Keratinocyte (primary cell): ENCODE measurements around the gene NEXN. TPM values are rescaled to one million over a fixed set of nuclear protein-coding genes. Genes with fewer than 3 reads are reported as not detected.
"Not testable (repeated sequence)": the region's sequence is repeated elsewhere in the genome, so short reads cannot be mapped to it uniquely, and the experiment has no call there.

ENCODE experiments used
- DNase-seq: peaks from one replicate; pipeline ENCODE4 v3.0.0-alpha.2; 2011; ENCODE audit warnings: low read depth, missing footprints, low spot score
- FAIRE-seq: peaks from 2 replicates; lab custom pipeline; 2011; peaks lifted over from hg19 to GRCh38; lab: Jason Lieb, UNC
- H2AFZ ChIP-seq: 2 replicates; pipeline ENCODE4 v1.6.0; 2012; ENCODE audit warnings: low read length, control low read depth, inconsistent platforms; ENCODE audit not compliant: control insufficient read depth
- H3K27ac ChIP-seq: 2 replicates; pipeline ENCODE4 v1.5.1; 2011; ENCODE audit warnings: low read length; ENCODE audit not compliant: control insufficient read depth, insufficient read depth
- H3K27me3 ChIP-seq: 3 replicates; pipeline ENCODE4 v1.6.0; 2011; ENCODE audit warnings: low read length; ENCODE audit not compliant: control insufficient read depth, insufficient read depth; ENCODE audit errors: extremely low read depth
- H3K36me3 ChIP-seq, 2 experiments: 2 replicates in 1 of 2; 3 replicates in 1 of 2; pipeline ENCODE4 v1.5.1; 2011; ENCODE audit warnings: low read length in 2 of 2, mild to moderate bottlenecking in 1 of 2; ENCODE audit not compliant: control insufficient read depth in 2 of 2, insufficient read depth in 2 of 2; ENCODE audit errors: extremely low read depth in 1 of 2
- H3K4me1 ChIP-seq: 3 replicates; pipeline ENCODE4 v1.5.1; 2011; ENCODE audit warnings: low read length; ENCODE audit not compliant: control insufficient read depth, insufficient read depth; ENCODE audit errors: extremely low read depth
- H3K4me2 ChIP-seq: 3 replicates; pipeline ENCODE4 v1.6.0; 2011; ENCODE audit warnings: low read depth, low read length; ENCODE audit not compliant: control insufficient read depth, insufficient read depth; ENCODE audit errors: extremely low read depth
- H3K4me3 ChIP-seq, 3 experiments: fragments of 200-600 bp in 1 of 3; sonication (generic) in 1 of 3; 2 replicates in 2 of 3; 3 replicates in 1 of 3; pipeline ENCODE4 v1.5.1; 2011 to 2016; ENCODE audit warnings: low read length in 3 of 3, mild to moderate bottlenecking in 3 of 3, control low read depth in 2 of 3, inconsistent platforms in 1 of 3, low read depth in 1 of 3, mixed read lengths in 1 of 3, mixed run types in 1 of 3, moderate library complexity in 1 of 3; ENCODE audit not compliant: control insufficient read depth in 2 of 3, insufficient read depth in 2 of 3; ENCODE audit errors: extremely low read depth in 1 of 3
- H3K79me2 ChIP-seq: 2 replicates; pipeline ENCODE4 v1.6.0; 2012; ENCODE audit warnings: low read length; ENCODE audit not compliant: control insufficient read depth, insufficient read depth
- H3K9ac ChIP-seq: 3 replicates; pipeline ENCODE4 v1.6.0; 2011; ENCODE audit warnings: low read length; ENCODE audit not compliant: control insufficient read depth, insufficient read depth; ENCODE audit errors: extremely low read depth
- H3K9me1 ChIP-seq: 3 replicates; pipeline ENCODE4 v1.6.0; 2011; ENCODE audit warnings: low read length; ENCODE audit not compliant: control insufficient read depth, insufficient read depth; ENCODE audit errors: extremely low read depth
- H3K9me3 ChIP-seq: 2 replicates; pipeline ENCODE4 v1.5.1; 2012; ENCODE audit warnings: low read depth, low read length; ENCODE audit not compliant: control insufficient read depth
- H4K20me1 ChIP-seq: 3 replicates; pipeline ENCODE4 v1.6.0; 2011; ENCODE audit warnings: low read length; ENCODE audit not compliant: control insufficient read depth, insufficient read depth; ENCODE audit errors: extremely low read depth
- CTCF ChIP-seq, 3 experiments: IDR thresholded peaks in 1 of 3; conservative IDR thresholded peaks in 1 of 3; optimal IDR thresholded peaks in 1 of 3; 2 replicates in 2 of 3; 3 replicates in 1 of 3; pipeline versions ENCODE3 to v1.5.1; 2011; ENCODE audit warnings: low read length in 3 of 3, mild to moderate bottlenecking in 3 of 3, moderate library complexity in 2 of 3, control low read depth in 1 of 3, inconsistent platforms in 1 of 3; ENCODE audit not compliant: insufficient read depth in 2 of 3; ENCODE audit errors: extremely low read depth in 1 of 3
- EZH2 ChIP-seq: IDR thresholded peaks from one replicate; pipeline ENCODE4 v1.6.1; 2012; ENCODE audit warnings: inconsistent platforms, mild to moderate bottlenecking, low read length, moderate library complexity
- dilution Hi-C: fragments of 300-500 bp; cut with MboI; formaldehyde crosslinking; loops from one replicate; pipeline ENCODE4 v1.7.0; 2020; ENCODE audit warnings: low sequenced_read_pairs; ENCODE audit not compliant: extremely low pct_ligation_motif_present
- polyA plus RNA-seq, 5 experiments: library from polyadenylated mRNA; depleted of rRNA in 3 of 5; stranded (reverse) in 3 of 5; stranded (forward) in 1 of 5; unstranded in 1 of 5; fragments of >200 nt; gene quantifications; 1 replicate in 1 of 5; 2 replicates in 3 of 5; 3 replicates in 1 of 5; pipeline versions ENCODE4 v1.2.1 to v1.2.3, GENCODE V29; 2011 to 2012; ENCODE audit warnings: missing spikeins in 2 of 5, low read depth in 1 of 5, low replicate concordance in 1 of 5

NEXN gene
- polyA plus RNA-seq, 1 donor (not counting 4 experiments of a cell fraction or from before 2014, with no cell fraction given) = 2.3 TPM

- Histone ChIP-seq H3K27me3 (no peaks in the 10 kb centered on the region), H3K9ac (peak overlapping the region; percentile 100), H3K9me3 (no peaks in the 10 kb centered on the region), H3K4me1 (peaks cover 20% of the 10 kb centered on the region), H3K9me1 (peaks cover 2% of the 10 kb centered on the region), H3K79me2 (peaks cover 82% of the 10 kb centered on the region), H4K20me1 (peaks cover 34% of the 10 kb centered on the region), H2AFZ (peak overlapping the region; percentile 70), H3K4me3 (peak overlapping the region; percentile 55 to 93 (median 90)), H3K27ac (peak overlapping the region; percentile 100), H3K36me3 (peaks cover 4 to 8% of the 10 kb centered on the region in 2 experiments), H3K4me2 (peak overlapping the region; percentile 90)
- DNase-seq (peak; percentile 42), FAIRE-seq (peak; percentile 65)
- no peak for TF ChIP-seq CTCF (optimal IDR thresholded peaks at IDR 0.05 in 1 of 3, IDR thresholded peaks at IDR 0.05 in 1 of 3, conservative IDR thresholded peaks at IDR 0.05 in 1 of 3; ENCODE audit: extremely low read depth in 1 of 3, insufficient read depth in 2 of 3, low read length in 3 of 3)
- no peak for TF ChIP-seq EZH2
- dilution Hi-C loops = no loop called here
These were observed 90.0 kb downstream of the NEXN start for GRCh38 chr1:77978293-77978968.

- FAIRE-seq = peak; percentile 79
- peak; percentile 88 for DNase-seq
- Histone ChIP-seq H3K27ac (peak within 1 kb of the TSS; percentile 100), H3K9me1 (peaks cover 2% of the 10 kb centered on the region), H3K4me1 (peaks cover 20% of the 10 kb centered on the region), H3K27me3 (no peaks in the 10 kb centered on the region), H3K4me3 (peak within 1 kb of the TSS; percentile 55 to 93 (median 90)), H2AFZ (peak within 1 kb of the TSS; percentile 98), H3K36me3 (peaks cover 4 to 8% of the 10 kb centered on the region in 2 experiments), H4K20me1 (peaks cover 28% of the 10 kb centered on the region), H3K9ac (peak within 1 kb of the TSS; percentile 100), H3K9me3 (no peaks in the 10 kb centered on the region), H3K79me2 (peaks cover 76% of the 10 kb centered on the region), H3K4me2 (peak within 1 kb of the TSS; percentile 90)
- TF ChIP-seq CTCF (optimal IDR thresholded peaks at IDR 0.05 in 1 of 3, IDR thresholded peaks at IDR 0.05 in 1 of 3, conservative IDR thresholded peaks at IDR 0.05 in 1 of 3; ENCODE audit: extremely low read depth in 1 of 3, insufficient read depth in 2 of 3, low read length in 3 of 3) (peak; percentile 69 to 85 (median 83)), EZH2 (no peak)
- dilution Hi-C loops = no loop called here
These were observed 90.8 kb downstream of the NEXN start, which contains the start of gene FUBP1 for GRCh38 chr1:77978969-77979876. TSS of gene FUBP1 (minus strand) at chr1:77979072. CDS start at chr1:77979004, 68 bp downstream.

- dilution Hi-C loops, FAIRE-seq, H2AFZ ChIP-seq: not testable (repeated sequence)
These were observed 95.0 kb downstream of the NEXN start for GRCh38 chr1:77983352-77983996.

More at GRCh38 chr1:77983352-77983996, 95.0 kb downstream of the NEXN start:
- H4K20me1 ChIP-seq, H3K9me1 ChIP-seq, H3K4me3 ChIP-seq, H3K4me1 ChIP-seq, H3K27me3 ChIP-seq, H3K27ac ChIP-seq, DNase-seq, H3K36me3 ChIP-seq, H3K9ac ChIP-seq, H3K4me2 ChIP-seq, H3K9me3 ChIP-seq: not testable (repeated sequence)
- H3K79me2 ChIP-seq = peaks cover 52% of the 10 kb centered on the region
